CD4-positive, alpha-beta T cell treated with Interleukin-17A for 4 hours (primary cell): Measurements from ENCODE around the gene ALDH1A1.
"Not testable (repeated sequence)": the region's sequence is repeated elsewhere in the genome, so short reads cannot be mapped to it uniquely, and the experiment has no call there.

ENCODE experiments used
- DNase-seq: peaks from one replicate; pipeline ENCODE4 v3.0.0-alpha.2; 2020; ENCODE audit warnings: mixed read lengths

The ALDH1A1 gene

GRCh38 chr9:72942451-72942850 is 10.4 kb downstream of the ALDH1A1 start:
- DNase-seq, result no peak

GRCh38 chr9:72939581-72939980 is 13.3 kb downstream of the ALDH1A1 start:
- DNase-seq, result not testable (repeated sequence)

- DNase-seq, result no peak
These were observed 15.3 kb downstream of the ALDH1A1 start for GRCh38 chr9:72937545-72937944.

GRCh38 chr9:72936679-72937078 is 16.2 kb downstream of the ALDH1A1 start:
- DNase-seq, result no peak

- no peak for DNase-seq
These were observed 16.6 kb downstream of the ALDH1A1 start for GRCh38 chr9:72936266-72936665.

GRCh38 chr9:72935595-72935994 is 17.3 kb downstream of the ALDH1A1 start:
- no peak for DNase-seq

GRCh38 chr9:72933730-72934665 is 18.9 kb downstream of the ALDH1A1 start:
- no peak for DNase-seq

GRCh38 chr9:72932619-72933018 is 20.2 kb downstream of the ALDH1A1 start:
- no peak for DNase-seq

GRCh38 chr9:72931897-72932296 is 21.0 kb downstream of the ALDH1A1 start:
- DNase-seq, result no peak

GRCh38 chr9:72931437-72931836 is 21.4 kb downstream of the ALDH1A1 start:
- DNase-seq, result no peak

- DNase-seq, result no peak
These were observed 22.0 kb downstream of the ALDH1A1 start for GRCh38 chr9:72930828-72931227.

- DNase-seq, result no peak
These were observed 23.3 kb downstream of the ALDH1A1 start for GRCh38 chr9:72929542-72929941.

- no peak for DNase-seq
These were observed 24.8 kb downstream of the ALDH1A1 start for GRCh38 chr9:72928042-72928507.

GRCh38 chr9:72926506-72926905 is 26.3 kb downstream of the ALDH1A1 start:
- DNase-seq, result no peak

- DNase-seq, result no peak
These were observed 27.0 kb downstream of the ALDH1A1 start for GRCh38 chr9:72925891-72926290.

- DNase-seq, result no peak
These were observed 27.6 kb downstream of the ALDH1A1 start for GRCh38 chr9:72925126-72925789.

- no peak for DNase-seq
These were observed 28.6 kb downstream of the ALDH1A1 start for GRCh38 chr9:72924154-72924790.

GRCh38 chr9:72923077-72923476 is 29.8 kb downstream of the ALDH1A1 start:
- DNase-seq, result no peak

- no peak for DNase-seq
These were observed 30.8 kb downstream of the ALDH1A1 start for GRCh38 chr9:72921888-72922654.

- DNase-seq, result no peak
These were observed 33.5 kb downstream of the ALDH1A1 start for GRCh38 chr9:72919246-72919945.

GRCh38 chr9:72917892-72918509 is 34.9 kb downstream of the ALDH1A1 start:
- no peak for DNase-seq

- no peak for DNase-seq
These were observed 37.2 kb downstream of the ALDH1A1 start for GRCh38 chr9:72915659-72916058.
